GM18870 (cell line): Measurements from ENCODE around the gene SMAD2.
"Not testable (repeated sequence)": the region's sequence is repeated elsewhere in the genome, so short reads cannot be mapped to it uniquely, and the experiment has no call there.

Experiments
- ATAC-seq: cut with Tn5 transposase; IDR thresholded peaks from one replicate; pipeline ENCODE4 v1.9.1; 2021; ENCODE audit warnings: moderate library complexity; ENCODE audit not compliant: unreplicated experiment

Gene SMAD2

DNA sequence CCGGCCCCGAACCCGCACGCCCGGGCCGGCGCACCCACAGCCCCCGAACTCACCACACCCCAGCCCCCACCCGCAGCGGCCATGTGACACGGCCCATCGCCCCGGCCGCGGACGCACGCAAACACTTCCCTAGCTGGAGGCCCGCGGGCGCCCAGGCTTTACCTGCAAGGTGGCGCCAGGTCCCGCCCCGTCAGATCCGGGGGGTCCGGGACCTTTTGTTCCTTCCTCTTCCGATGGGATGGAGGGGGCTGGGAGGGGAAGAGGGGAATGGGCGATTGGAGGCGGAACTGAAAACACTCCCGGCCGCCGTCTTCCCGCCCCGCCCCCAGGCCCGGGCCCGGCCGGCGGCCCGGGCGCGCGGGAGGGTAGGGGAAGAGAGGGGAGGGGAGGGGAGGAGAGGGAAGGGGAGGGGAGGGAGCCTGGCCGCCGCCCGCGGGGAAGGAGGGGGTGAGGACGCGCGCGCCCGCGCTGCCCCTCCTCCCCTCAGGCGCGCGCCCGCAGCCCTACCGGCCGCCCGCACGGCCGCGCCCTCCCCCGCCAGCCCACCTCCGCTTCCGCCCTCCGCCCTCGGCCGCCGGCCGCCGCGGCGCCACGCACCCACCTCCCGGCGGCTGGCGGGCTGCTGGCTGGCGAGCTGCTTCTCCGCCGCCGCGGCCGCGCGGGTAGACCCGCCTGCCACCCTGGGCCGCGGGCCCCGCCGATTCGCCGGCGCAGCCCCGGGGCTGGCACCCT lies at the start of gene SMAD2:
SMAD2 (minus strand) TSS at position 461 of the 732 bp plus-strand sequence. CDS start 33,903 bp downstream, outside the sequence.
- peak; percentile 44 for ATAC-seq

DNA sequence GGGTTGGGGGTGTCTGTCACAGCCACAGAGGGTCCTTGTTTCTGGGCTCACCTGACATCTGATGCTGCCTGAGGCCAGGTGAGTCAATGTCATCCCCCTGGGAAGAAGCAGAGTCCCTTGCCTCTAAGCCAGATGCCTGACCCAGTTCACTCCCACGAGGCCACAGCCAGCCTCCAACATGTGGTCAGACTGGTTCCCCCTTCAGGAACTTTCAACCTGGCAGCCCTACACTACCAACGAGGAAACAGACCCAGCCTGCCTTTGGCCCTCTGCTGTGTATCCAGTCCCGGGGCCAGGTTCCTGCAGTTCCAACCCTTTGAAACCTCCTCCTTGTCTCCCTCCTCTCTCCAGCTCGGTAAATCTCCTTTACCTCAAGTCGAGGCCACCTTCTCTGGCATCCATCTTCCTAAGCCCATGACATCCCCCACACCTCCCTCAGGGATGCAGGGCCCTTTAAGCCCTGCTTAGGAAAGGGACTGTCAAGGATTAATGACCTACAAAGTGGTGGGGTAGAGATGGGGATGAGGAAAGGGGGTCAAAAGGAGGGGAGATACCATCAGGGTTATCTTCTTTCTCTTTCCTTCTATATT lies 49.2 kb upstream of the SMAD2 start:
- no peak for ATAC-seq

DNA sequence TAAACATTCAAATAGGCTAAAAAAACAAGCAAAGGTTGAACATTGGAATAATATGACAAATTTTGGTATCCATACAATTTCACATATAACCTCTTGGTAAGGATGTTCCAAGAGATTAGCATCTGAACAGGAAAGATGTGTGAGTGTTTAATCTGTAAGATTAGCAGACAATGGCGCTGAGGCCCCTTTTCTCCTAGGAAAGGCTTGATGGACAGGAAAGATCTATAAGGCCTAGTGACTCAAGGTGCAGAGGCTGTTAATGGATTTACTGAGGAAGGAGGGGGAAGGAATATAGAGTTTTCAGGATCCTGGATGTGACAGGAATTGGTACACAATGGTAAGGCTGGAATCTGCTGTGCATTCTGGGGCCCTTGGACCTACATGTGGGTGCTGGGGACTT lies 48.1 kb upstream of the SMAD2 start:
- no peak for ATAC-seq

DNA sequence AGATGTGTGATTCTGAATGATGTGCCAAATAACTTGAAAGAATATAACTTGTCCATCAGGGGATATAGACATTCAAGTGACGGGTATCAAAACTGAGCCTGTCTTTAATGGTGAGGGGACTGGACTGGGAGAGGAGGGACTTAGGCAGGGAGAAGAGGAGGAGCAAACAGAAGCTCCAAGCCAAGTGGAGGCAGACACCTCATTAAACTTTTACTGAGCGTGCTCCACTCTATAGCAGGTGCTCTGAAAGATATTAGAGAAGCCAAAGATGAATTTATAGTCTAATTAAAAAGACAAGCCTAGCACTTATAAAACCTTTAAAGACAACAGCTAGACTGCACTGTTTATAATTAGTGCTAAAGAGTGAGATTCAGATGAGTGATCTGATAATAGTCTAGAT lies 47.7 kb upstream of the SMAD2 start:
- no peak for ATAC-seq

DNA sequence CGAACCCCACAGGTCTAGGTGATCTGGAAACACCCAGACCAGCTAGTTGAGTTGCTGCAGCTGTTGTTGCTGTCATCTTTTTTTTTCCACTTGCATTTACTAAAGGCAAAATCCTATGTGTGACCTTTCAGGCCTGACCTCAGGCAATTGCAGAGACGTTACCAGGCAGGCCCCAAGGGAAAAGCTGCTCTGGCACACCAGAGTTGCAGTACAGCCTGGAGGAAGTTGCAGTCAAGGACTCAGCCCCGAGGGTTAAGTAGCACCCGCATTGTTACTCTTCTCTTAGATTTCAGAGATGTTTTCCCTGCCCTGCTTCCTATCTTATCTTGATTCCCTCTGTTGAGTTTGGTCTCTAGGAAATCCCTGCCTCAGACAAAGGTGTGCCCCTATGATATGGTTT lies 45.2 kb upstream of the SMAD2 start:
- ATAC-seq, result no peak

DNA sequence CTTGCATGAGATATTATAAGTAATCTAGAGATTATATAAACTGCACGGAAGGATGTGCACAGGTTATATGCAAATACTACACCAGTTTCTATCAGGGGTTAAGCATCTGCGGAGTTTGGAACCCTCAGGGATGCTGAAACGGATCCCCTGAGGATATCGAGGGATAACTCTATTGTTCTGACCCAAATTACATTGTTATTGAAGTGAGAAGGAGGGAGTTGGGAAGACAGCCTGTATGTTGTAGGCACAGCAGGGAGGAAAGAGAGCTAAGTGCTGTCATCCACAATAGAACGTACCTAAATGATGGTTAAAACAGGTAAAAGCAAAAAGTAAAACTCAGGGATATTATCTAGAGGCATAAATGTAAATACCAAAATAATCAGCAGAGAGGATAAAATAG lies 44.6 kb upstream of the SMAD2 start:
- ATAC-seq, result no peak

DNA sequence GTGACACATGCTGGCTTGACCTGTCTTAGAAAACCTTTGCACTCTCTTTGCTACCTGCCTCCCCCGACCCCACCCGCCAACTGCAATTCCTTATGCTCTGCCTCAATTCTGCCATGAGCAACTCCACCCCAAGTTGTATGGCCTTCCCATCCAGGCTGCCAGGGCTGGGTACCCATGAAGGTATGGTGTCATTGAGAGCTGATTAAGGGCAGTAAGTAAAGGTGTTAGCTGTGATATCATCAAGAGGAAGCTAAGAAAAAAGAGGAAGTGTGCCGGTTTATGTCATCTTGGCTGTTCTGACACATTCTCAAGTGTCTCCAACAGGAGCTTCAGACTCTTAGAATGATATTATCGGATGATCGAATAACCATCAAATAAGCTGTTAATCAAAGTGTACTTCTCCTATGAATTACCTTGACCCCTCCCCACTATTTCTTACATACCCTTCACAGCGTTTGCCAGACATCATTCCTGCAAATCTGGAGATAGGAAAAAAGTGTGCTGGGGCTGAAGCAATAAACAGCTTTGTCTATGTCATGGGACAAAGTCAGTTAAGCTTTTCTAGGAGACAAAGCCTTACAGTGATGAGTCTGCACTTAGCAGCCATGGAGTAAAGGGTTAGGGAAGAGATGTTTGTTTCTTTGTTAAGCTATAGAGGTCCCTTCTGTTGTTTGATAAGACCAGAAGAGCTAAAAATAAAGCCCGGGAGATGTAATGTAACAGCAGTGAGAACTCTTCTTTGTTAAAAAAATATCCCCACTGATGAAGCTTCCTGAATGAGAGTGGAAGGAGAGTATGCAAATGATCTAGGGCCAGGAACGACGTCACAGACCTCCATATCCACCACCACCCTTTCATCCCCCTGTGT lies 40.4 kb upstream of the SMAD2 start:
- peak; percentile 43 for ATAC-seq

DNA sequence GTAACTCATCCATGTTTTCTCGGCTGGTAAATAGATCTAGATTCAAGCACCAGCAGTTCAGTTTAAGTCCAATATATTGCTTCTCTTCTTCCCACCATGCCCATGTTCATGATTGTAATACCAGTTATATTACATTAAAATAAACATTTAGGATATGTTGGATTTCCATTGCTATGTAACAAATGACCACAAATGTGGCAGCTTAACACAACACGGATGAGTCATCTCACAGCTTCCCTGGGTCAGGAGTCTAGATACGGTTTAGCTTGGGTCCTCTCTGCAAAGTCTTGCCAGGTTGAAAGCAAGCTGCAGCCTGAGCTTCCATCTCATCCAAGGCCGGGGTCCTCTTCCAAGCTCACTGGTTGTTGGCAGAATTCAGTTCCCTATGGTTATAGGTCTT lies 39.4 kb upstream of the SMAD2 start:
- ATAC-seq, result no peak

DNA sequence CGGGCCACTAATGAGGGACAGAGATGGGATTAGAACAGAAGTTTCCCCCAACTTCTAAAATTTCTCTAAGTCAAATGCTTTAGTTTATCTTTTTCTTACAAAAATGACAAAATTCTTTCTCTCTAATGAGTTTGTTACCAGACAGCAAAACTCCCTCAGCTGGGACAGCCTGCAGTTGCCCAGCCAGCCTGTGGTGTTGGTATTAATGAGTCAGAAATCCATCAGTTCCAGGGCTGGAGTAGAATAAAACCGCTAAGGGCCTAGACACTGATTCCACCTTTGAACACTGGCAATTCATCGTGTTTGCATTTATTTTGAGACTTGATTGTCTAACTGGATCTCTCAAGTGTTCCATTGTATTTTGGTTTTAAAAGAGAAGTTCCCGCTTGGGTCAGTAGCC lies 38.3 kb upstream of the SMAD2 start:
- no peak for ATAC-seq

DNA sequence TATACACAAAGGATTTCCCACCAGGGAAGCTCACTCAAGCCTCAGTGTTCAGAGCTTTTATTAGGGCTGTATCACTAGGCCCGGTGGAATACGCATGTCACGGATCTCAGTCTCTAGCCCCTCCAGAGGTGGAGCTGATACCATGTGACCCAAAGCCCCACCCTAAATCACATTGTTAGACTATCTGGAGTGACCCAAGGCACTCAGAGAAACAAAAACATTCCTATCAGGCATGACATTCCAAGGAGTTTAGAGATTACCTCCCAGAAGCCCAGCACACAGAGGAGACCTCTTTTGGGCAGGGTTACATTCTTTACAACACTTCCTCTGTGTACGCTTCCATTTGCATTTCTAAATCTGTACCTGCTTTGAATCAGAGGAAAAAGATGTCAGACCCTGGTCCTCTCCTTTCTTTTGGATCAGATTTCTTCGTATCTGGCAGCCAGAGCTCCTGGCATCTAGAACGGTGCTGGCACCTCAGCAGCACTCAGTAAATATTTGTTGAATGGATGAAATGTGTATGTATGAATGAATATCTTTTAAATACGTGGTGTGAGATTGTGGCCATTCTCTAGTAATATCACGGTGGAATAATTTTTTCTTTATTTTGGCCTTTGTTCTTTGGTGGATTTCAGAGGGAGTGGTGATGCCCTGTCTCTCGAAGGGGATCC lies 37.7 kb upstream of the SMAD2 start:
- no peak for ATAC-seq

DNA sequence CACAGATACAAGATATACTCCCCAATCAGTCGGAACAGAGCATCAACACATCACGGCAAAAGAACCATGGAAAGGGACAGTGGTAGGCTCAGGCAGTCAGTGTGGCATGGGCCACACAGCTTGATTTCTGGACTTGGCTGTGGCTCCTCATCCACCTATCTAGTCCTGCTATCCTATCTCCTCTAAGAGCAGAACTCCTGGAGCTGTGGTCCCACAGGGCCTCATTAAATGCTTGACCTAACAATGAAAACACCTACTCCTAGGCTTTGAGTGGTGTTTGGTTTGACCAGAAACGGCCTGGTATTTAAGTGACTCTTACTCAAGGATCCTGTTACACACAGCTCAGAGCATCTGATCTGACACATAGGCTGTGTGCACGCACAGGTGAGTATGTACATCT lies 33.6 kb upstream of the SMAD2 start:
- no peak for ATAC-seq

DNA sequence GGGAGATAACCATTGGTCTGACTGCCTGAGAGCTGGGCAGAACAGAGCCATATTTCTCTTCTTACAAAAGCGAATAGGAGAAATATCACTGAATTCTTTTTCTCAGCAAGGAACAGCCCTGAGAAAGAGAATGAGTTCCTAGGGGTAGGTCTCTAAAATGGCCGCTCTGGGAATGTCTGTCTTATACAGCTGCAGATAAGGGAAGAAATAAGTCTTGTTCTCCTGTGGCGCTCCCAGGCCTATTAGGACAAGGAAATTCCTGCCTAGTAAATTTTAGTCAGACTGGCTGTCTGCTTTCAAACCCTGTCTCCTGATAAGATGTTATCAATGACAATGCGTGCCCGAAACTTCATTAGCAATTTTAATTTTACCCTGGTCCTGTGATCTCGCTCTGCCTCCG lies 30.5 kb upstream of the SMAD2 start:
- not testable (repeated sequence) for ATAC-seq

DNA sequence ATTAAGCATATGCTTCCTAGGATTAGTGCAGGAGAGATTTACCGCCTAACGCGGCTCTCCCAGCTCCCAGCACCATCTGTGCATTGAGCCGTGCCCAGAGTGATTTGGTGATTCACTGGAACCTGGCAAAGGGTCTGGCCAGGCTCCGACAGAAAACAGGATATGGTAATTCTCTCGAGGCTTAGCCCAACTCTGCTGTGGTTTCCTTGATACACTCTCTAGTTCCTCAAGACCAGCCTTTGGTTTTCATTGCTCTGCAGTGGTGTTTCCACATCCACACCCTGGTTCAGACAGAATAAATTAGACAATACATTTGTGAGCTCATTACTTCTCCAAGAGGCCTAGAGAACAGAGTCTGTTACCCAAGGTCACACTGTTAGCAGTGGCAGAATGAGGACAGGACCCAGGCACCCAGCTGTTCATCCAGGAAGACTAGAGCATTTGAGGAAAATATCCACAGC lies 23.0 kb upstream of the SMAD2 start:
- peak; percentile 70 for ATAC-seq

DNA sequence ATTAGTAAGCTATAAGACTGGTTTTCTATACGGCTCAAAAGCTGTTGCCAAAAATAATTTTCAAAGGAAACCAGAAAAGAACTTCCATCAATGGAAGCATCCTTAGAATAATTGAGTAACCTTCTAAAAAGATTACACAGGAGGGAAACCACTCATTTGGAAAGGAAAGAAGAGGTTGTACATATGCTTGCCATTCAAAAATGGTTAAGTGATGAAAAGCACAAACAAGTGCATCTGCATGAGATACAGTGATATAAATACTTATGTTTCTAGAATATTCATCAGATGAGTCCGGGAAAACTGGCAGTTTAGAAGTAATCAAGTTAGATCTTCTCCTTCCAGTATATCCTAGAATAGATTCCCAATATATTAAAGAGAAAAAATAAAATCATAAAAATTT lies 20.1 kb upstream of the SMAD2 start:
- no peak for ATAC-seq

DNA sequence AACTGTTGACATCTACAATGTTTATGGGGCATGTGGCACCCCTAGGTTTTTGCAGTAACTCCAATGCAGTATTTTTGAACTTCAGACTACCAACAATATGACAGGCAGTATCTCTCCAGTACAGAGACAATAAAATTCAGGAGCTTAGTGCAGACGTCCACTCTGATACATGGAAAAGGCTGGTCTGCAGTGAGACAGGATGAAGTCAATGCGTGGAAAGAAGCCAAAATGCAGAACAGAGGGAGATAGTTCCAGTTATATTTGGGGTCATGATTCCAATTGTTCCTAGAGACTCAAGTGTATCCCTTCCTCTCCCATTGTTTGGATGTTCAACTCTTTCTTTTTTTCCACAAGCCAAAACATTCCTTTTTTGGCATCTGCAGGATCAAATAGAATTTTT lies 18.7 kb upstream of the SMAD2 start:
- no peak for ATAC-seq

DNA sequence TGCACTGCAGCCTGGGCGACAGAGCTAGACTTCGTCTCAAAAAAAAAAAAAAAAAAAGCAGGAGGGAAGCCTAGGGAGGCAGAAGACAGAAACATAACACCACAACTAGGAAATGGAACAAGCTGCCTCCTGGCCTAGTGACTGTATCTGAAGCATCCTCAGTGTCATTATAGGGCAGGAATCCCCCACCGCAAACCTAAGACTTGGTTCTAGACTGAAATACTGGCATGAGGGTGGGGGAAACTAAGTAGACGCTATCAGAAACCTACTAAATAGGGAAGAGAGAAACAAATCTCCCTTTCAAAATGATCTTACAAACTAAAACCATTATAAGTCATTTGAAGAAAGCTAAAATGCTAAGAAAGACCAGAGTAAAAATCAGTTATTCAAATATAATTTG lies 16.4 kb upstream of the SMAD2 start:
- no peak for ATAC-seq

DNA sequence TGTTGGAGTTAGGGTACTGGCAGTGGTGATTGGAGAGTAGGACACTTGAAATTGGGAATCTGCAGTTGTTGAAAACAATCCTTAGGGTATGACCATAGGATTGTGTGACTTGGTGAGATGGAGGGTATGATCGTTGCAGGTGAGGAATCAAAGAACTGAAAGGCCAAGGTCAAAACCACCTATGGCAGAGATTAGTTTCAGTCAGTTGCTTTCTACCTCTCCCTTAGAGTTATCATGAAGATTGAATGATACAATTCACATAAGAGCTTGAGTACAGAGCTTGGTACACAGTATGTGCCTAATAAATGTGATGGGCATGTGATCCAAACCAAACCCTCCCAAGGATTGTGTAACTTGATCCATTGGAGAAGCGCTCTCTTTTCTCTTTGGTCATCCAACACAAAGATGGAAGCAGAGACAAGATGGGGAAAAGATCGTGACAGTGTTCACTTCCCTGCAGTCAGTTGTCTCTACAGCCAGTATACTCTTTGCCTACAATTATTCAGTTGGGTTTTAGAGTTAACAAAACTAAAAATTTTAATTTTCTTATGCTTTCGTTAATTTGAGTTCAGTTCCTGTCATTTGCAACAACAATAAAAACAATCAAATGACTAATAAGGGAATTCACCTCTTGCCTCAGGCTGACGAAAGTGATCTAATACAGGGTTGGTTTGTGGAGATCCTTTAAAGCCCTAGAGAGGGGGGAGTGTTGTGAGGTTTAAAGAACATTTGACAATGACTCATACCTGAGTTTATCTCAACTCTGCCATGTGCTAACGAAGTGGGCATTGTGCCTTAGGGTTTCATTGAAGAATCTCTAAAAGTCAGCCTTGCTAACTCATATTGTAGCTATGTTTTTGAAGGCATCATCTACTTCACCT lies 14.8 kb upstream of the SMAD2 start:
- no peak for ATAC-seq

DNA sequence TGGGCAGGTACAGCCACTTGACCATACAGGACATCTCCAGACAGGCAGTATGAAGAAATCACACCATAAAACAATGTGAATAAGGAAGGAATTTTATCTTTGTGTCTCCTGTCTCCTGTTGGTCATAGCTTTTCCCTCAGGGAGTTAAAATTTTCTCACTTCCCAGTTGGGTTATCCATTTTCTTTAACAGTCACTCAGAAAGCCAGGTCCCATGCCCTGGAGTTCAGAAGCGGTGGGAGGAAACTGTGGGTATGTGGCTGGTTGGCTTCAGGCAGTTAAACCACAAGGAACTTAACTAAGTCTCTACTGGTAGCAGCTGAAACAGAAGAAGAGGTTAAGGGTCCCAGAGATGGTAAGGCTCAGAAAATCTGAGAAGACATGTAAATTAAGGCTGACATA lies 6.5 kb upstream of the SMAD2 start:
- ATAC-seq, result no peak

DNA sequence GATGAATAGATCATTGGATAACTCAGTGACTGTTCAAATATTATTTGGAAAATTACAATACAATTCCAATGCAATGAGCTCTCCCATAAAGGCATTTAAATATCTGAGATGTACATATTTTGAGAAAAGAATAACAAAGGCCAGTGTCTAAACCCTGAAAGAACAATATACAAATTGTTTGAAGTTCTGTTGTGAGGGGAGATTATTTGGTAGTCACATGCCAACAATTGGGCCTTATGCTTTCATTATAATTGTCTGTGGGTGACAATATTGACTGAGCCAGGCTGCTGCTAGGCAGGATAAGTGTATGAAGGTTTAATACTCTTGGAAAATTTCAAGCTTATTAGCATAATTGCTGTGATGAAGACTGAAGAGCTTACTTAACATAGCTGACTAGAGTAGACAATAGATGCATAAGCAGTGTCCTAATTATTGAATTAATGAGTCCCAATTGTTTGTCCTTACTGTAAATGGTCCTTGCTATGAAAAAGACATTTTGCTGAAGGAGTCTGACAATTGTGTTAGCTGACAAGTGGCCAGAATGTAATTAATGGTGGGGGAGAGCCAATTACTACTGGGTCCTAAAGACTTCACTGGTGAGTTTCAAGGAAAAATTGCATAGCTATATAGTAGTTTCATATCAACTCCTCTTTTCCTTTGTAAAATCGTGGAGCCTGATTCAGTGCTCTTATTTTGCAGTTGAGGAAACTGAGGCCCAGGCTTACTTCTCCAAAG lies 5.0 kb upstream of the SMAD2 start:
- no peak for ATAC-seq

DNA sequence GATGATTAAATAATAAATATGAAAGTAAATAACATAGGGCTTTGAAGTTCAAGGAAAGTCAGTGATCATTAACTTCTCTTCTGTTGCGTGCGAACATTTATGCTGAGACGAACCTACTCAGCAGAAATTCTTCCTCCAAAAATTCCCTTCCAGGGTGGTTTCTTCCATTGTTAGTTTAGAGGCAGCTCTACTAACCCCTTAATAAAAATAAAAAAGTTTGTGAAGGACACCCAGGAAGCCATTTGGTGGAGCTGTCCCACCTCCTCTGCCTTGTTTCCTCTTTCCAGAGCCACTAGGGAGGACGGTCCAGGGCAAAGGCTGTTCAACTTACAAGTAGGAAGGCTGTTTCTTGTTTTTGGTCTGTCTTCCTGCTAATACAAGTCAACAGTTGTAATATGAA lies 2.1 kb upstream of the SMAD2 start:
- ATAC-seq, result no peak
